Memory B cell (primary cell): ENCODE measurements around the gene HYAL2.
A peak's percentile ranks its signal among the peaks of the same experiment; 100 is the strongest.
"Not testable (repeated sequence)": the region's sequence is repeated elsewhere in the genome, so short reads cannot be mapped to it uniquely, and the experiment has no call there.

Experiments
- ATAC-seq: fragments of 150-1000 bp; cut with Tn5 transposase; 2 replicates; pipeline ENCODE4 v1.10.0; 2021; ENCODE audit warnings: low read depth, mild to moderate bottlenecking, moderate library complexity
- DNase-seq, 2 donors: peaks; one replicate each; pipeline ENCODE4 v3.0.0; 2022; ENCODE audit warnings: low spot score in 2 of 2
- H3K27ac Mint-ChIP-seq: one replicate; pipeline ENCODE4 v1.8.0; 2022; ENCODE audit warnings: mild to moderate bottlenecking, moderate library complexity, mixed read lengths
- H3K27me3 Mint-ChIP-seq: one replicate; pipeline ENCODE4 v1.8.0; 2022; ENCODE audit warnings: mixed read lengths
- H3K36me3 Mint-ChIP-seq: one replicate; pipeline ENCODE4 v1.8.0; 2022; ENCODE audit warnings: mild to moderate bottlenecking, mixed read lengths
- H3K4me1 Mint-ChIP-seq: one replicate; pipeline ENCODE4 v1.8.0; 2022; ENCODE audit warnings: mixed read lengths
- H3K4me3 Mint-ChIP-seq: one replicate; pipeline ENCODE4 v1.8.0; 2022; ENCODE audit warnings: mild to moderate bottlenecking, moderate library complexity, mixed read lengths
- H3K9me3 Mint-ChIP-seq: one replicate; pipeline ENCODE4 v1.8.0; 2022; ENCODE audit warnings: mixed read lengths

The HYAL2 gene

GRCh38 chr3:50289130-50289529 lies 33.4 kb downstream of the HYAL2 start:
- Mint-ChIP-seq H3K27me3 (no peaks in the 10 kb centered on the region), H3K4me3 (no peak overlapping the region), H3K9me3 (no peaks in the 10 kb centered on the region), H3K4me1 (peaks cover 19% of the 10 kb centered on the region), H3K36me3 (peaks cover 5% of the 10 kb centered on the region), H3K27ac (no peak overlapping the region)
- ATAC-seq (no peak), DNase-seq (no peak)

DNA sequence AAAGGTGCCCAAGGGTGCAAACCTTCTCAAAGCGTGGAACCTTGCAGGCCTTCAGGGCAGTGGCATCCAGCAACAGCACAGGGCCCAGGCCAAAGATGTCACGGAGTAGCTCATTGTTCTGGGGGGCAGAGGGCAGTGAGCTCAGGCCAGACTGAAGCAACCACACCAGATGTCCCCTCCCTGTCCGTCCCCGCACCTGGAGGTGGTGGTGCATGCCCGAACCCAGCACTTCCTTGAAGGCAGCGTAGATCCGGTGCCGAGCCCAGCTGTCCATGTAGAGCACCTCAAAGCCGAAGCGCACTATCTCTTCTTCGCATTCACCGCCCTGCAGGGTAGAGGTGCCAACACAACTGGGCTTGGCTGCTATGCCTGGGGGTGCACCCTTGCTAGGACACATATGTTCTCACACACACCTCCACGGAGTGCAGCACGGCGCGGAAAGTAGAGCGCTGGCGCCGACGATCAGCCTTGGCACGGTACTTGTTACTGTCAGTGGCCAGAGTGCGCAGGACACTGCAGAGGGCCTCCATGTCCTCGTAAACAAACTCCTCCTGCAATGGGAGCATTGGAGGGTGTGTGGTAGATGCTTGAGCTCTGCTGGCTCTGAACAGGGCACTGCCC lies 34.0 kb downstream of the HYAL2 start:
- no peak overlapping the region for H3K27ac Mint-ChIP-seq
- no peaks in the 10 kb centered on the region for H3K9me3 Mint-ChIP-seq
- DNase-seq (no peak), ATAC-seq (no peak)
- peaks cover 5% of the 10 kb centered on the region for H3K36me3 Mint-ChIP-seq
- H3K27me3 Mint-ChIP-seq = no peaks in the 10 kb centered on the region
- no peak overlapping the region for H3K4me3 Mint-ChIP-seq
- peaks cover 19% of the 10 kb centered on the region for H3K4me1 Mint-ChIP-seq

GRCh38 chr3:50287262-50287661 lies 35.3 kb downstream of the HYAL2 start:
- no peaks in the 10 kb centered on the region for H3K27me3 Mint-ChIP-seq
- no peaks in the 10 kb centered on the region for H3K9me3 Mint-ChIP-seq
- no peak overlapping the region for H3K27ac Mint-ChIP-seq
- H3K4me1 Mint-ChIP-seq = peaks cover 11% of the 10 kb centered on the region
- no peak overlapping the region for H3K4me3 Mint-ChIP-seq
- no peak for DNase-seq
- no peak for ATAC-seq
- H3K36me3 Mint-ChIP-seq = peaks cover 5% of the 10 kb centered on the region

GRCh38 chr3:50286322-50287227 lies 36.0 kb downstream of the HYAL2 start:
- Mint-ChIP-seq H3K36me3 (peaks cover 5% of the 10 kb centered on the region), H3K4me3 (no peak overlapping the region), H3K27ac (no peak overlapping the region), H3K4me1 (peaks cover 9% of the 10 kb centered on the region), H3K27me3 (no peaks in the 10 kb centered on the region), H3K9me3 (no peaks in the 10 kb centered on the region)
- ATAC-seq = no peak
- DNase-seq = no peak

GRCh38 chr3:50284121-50284520 lies 38.4 kb downstream of the HYAL2 start:
- DNase-seq, H3K27me3 Mint-ChIP-seq, H3K9me3 Mint-ChIP-seq, H3K4me1 Mint-ChIP-seq, H3K4me3 Mint-ChIP-seq, H3K27ac Mint-ChIP-seq, ATAC-seq, H3K36me3 Mint-ChIP-seq: not testable (repeated sequence)

DNA sequence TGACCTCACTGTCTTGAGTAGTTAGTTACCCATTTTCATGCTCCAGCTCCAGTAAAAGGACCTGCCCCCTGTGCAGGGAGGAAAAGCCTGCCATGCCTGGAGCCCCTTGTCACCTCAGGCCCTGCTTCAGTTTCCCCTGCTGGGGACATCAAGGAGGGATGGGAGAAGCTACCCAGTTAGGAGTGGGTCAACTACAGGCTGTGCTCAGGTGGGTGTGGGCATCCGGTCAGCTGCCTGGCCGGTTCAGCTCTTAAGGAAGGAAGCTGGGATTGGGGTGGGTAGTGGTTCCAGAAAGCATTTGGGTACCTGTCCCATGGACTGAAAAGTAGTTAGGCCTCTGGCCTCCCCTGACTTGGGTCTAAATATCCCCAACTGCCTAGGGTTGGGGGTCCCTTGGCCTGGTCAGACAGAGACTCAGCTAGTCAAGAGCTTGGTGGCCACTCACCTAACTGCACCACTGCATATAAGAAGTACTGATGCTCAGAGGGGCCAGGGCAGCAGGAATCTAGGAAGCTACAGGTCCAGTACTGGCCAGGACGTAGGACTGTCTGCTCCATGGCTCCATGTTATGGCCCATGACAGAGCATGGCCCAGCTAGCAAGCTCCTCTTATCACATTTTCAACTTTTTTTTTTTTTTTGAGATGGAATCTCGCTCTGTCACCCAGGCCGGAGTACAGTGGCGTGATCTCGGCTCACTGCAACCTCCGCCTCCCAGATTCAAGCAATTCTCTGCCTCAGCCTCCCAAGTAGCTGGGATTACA lies 43.1 kb downstream of the HYAL2 start:
- DNase-seq (no peak), ATAC-seq (no peak)
- Mint-ChIP-seq H3K4me1 (peaks cover 7% of the 10 kb centered on the region), H3K27ac (no peak overlapping the region), H3K9me3 (no peaks in the 10 kb centered on the region), H3K27me3 (peaks cover 17% of the 10 kb centered on the region), H3K4me3 (no peak overlapping the region), H3K36me3 (no peaks in the 10 kb centered on the region)

GRCh38 chr3:50278880-50279224 lies 43.7 kb downstream of the HYAL2 start, which contains the start of gene LSMEM2:
LSMEM2 (plus strand) TSS chr3:50279087; CDS start chr3:50279114, 27 bp downstream.
- ATAC-seq (no peak), DNase-seq (no peak)
- Mint-ChIP-seq H3K36me3 (no peaks in the 10 kb centered on the region), H3K27me3 (peaks cover 20% of the 10 kb centered on the region), H3K27ac (no peak within 1 kb of the TSS), H3K4me3 (no peak within 1 kb of the TSS), H3K9me3 (no peaks in the 10 kb centered on the region), H3K4me1 (peaks cover 11% of the 10 kb centered on the region)

DNA sequence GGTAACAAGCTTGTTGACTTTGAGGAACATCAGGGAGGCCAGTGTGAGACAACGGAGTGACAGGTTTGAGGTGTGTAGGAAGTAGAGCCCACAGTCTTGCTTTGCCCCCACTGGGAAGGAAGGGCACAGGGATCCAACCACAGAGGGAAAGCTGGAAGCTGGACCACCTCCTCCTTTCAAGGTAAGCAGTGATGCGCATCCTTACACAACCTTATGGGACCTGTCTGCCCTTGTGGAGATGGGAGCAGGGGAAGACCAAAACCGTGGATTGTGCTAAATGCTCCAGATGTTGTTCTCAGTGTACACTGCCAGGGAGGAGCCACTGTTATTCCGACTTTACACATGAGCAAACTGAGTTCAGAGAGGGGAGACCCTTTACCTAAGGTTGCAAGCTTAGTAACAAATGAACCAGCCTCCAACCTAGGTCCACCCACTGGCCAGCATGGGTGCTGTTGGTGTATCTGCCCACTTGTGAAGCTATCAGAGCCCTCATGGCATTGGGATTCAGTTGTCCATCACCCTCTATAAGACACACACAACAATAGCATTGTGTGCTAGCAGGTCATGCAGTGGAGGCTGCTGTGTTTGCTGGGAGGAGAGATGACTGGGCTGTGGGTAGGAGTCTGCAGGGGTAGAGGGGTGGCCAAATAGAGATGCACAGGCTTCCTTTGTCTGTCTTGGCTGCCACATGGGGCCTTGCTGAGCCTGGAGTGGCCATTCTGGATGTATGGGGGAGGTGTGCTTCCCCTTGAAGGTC lies 44.2 kb downstream of the HYAL2 start:
- no peak for ATAC-seq
- Mint-ChIP-seq H3K9me3 (no peaks in the 10 kb centered on the region), H3K4me3 (no peak overlapping the region), H3K27ac (no peak overlapping the region), H3K36me3 (no peaks in the 10 kb centered on the region), H3K27me3 (peaks cover 20% of the 10 kb centered on the region), H3K4me1 (peaks cover 11% of the 10 kb centered on the region)
- DNase-seq = no peak

- ATAC-seq = no peak
- no peak overlapping the region for H3K27ac Mint-ChIP-seq
- H3K9me3 Mint-ChIP-seq = no peaks in the 10 kb centered on the region
Measured at GRCh38 chr3:50276762-50277101, 45.8 kb downstream of the HYAL2 start.

GRCh38 chr3:50275996-50276761 lies 46.4 kb downstream of the HYAL2 start:
- no peak overlapping the region for H3K4me3 Mint-ChIP-seq
- H3K27ac Mint-ChIP-seq = no peak overlapping the region
- no peak for DNase-seq
- peaks cover 25% of the 10 kb centered on the region for H3K27me3 Mint-ChIP-seq
- peaks cover 15% of the 10 kb centered on the region for H3K4me1 Mint-ChIP-seq
- no peaks in the 10 kb centered on the region for H3K9me3 Mint-ChIP-seq
- no peak for ATAC-seq
- H3K36me3 Mint-ChIP-seq = no peaks in the 10 kb centered on the region

More at GRCh38 chr3:50276762-50277101, 45.8 kb downstream of the HYAL2 start:
- H3K36me3 Mint-ChIP-seq = no peaks in the 10 kb centered on the region
- DNase-seq = no peak
- peaks cover 25% of the 10 kb centered on the region for H3K27me3 Mint-ChIP-seq
- no peak overlapping the region for H3K4me3 Mint-ChIP-seq
- H3K4me1 Mint-ChIP-seq = peaks cover 15% of the 10 kb centered on the region

DNA sequence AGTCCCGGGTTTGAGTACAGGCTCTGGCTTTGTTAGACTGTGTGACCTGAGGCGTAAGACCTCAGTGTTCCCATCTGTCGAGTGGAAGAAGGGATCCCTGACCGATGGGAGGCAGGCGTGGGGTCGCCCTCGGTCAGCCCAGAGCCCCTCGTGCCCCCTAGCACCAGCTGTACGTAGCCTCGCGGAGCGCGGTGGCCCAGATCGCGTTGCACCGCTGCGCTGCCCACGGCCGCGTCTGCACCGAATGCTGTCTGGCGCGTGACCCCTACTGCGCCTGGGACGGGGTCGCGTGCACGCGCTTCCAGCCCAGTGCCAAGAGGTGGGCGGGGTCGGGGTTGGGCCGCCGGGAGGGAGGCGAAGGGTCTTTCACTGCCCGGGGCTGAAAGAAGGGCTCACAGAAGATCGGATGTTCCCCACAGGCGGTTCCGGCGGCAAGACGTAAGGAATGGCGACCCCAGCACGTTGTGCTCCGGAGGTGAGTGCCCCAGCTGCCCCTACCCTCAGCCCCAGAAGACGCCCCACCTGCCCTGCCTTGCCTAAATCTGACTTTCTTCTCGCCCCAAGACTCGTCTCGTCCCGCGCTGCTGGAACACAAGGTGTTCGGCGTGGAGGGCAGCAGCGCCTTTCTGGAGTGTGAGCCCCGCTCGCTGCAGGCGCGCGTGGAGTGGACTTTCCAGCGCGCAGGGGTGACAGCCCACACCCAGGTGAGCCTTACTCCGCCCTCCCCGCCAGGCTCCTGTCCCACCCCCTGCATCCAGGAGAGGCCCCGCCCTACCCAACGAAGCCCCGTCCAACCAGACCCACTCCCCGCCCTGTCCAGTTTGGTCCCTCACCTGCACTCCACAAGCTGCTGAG lies 47.2 kb downstream of the HYAL2 start:
- Mint-ChIP-seq H3K36me3 (no peaks in the 10 kb centered on the region), H3K27ac (no peak overlapping the region), H3K4me3 (peak overlapping the region; percentile 43), H3K27me3 (peaks cover 25% of the 10 kb centered on the region), H3K4me1 (peaks cover 15% of the 10 kb centered on the region), H3K9me3 (no peaks in the 10 kb centered on the region)
- ATAC-seq (no peak), DNase-seq (no peak)

GRCh38 chr3:50274371-50275104 lies 48.0 kb downstream of the HYAL2 start:
- peak; percentile 32 for ATAC-seq
- no peaks in the 10 kb centered on the region for H3K9me3 Mint-ChIP-seq
- no peaks in the 10 kb centered on the region for H3K36me3 Mint-ChIP-seq

More at GRCh38 chr3:50274371-50275104, 48.0 kb downstream of the HYAL2 start:
- peak overlapping the region; percentile 35 for H3K27ac Mint-ChIP-seq
- H3K27me3 Mint-ChIP-seq = peaks cover 26% of the 10 kb centered on the region
- peak overlapping the region; percentile 12 for H3K4me3 Mint-ChIP-seq
- H3K4me1 Mint-ChIP-seq = peaks cover 15% of the 10 kb centered on the region
- DNase-seq = peak; percentile 53 to 73
